ENCODE data around the gene BSN. TPM values are rescaled to one million over a fixed set of nuclear protein-coding genes. Genes with fewer than 3 reads are reported as not detected.

Gene BSN
- total RNA-seq, 4 donors from 2014 or later = 0.04 to 0.59 (median 0.15) TPM

DNA sequence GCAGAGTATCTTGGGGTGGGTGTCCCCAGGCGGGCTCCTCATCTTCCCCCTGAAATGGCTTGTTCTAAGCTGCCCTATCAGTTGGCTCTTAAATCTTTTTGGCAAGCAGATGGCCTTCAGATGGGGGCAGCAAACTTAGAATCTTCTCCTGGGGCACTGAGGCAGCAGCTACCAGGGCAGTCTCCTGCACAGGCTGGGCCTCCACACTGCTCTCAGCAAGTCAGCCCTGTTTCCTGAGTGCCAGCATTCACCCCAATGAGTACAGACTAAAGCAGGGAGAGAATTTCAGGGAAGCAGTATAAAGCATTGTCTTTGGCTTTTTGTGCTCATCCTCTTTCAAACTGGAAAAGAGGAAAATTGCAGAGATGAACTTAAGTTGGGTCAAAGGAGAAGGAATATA lies 68.8 kb downstream of the BSN start:
- Histone ChIP-seq H3K4me3 (no peak overlapping the region), H3K27ac (no peak overlapping the region), H3K27me3 (no peaks in the 10 kb centered on the region), H3K36me3 (no peaks in the 10 kb centered on the region), H3K4me1 (no peaks in the 10 kb centered on the region), H3K9me3 (no peaks in the 10 kb centered on the region)
- TF ChIP-seq CTCF (IDR thresholded peaks at IDR 0.05) = no peak
- no peak for TF ChIP-seq POLR2A (IDR thresholded peaks at IDR 0.05)
- no peak for TF ChIP-seq POLR2AphosphoS5 (IDR thresholded peaks at IDR 0.05)
- no peak for TF ChIP-seq EP300 (IDR thresholded peaks at IDR 0.05)
- WGBS = 83% methylated on average over 1 of the region's 1 CpG
- no peak for DNase-seq (ENCODE audit: low spot score in 2 of 2)

GRCh38 chr3:49625071-49625470 lies 70.8 kb downstream of the BSN start:
- H3K27me3 ChIP-seq = no peaks in the 10 kb centered on the region
- no peak overlapping the region for H3K27ac ChIP-seq
- peak in 1 of 2 donors; percentile 78 for DNase-seq (ENCODE audit: low spot score in 2 of 2)
- 87% methylated on average over 8 of the region's 13 CpGs for WGBS
- H3K4me3 ChIP-seq = no peak overlapping the region
- no peaks in the 10 kb centered on the region for H3K9me3 ChIP-seq
- H3K4me1 ChIP-seq = no peaks in the 10 kb centered on the region
- TF ChIP-seq POLR2A (IDR thresholded peaks at IDR 0.05) (no peak), EP300 (IDR thresholded peaks at IDR 0.05) (no peak), POLR2AphosphoS5 (IDR thresholded peaks at IDR 0.05) (no peak), CTCF (IDR thresholded peaks at IDR 0.05) (no peak)
- no peaks in the 10 kb centered on the region for H3K36me3 ChIP-seq

- TF ChIP-seq CTCF (IDR thresholded peaks at IDR 0.05) = no peak
- TF ChIP-seq POLR2A (IDR thresholded peaks at IDR 0.05) = no peak
- no peak for TF ChIP-seq POLR2AphosphoS5 (IDR thresholded peaks at IDR 0.05)
- no peak for TF ChIP-seq EP300 (IDR thresholded peaks at IDR 0.05)
- WGBS = 60% methylated on average over 8 of the region's 8 CpGs
- Histone ChIP-seq H3K4me1 (no peaks in the 10 kb centered on the region), H3K27ac (no peak overlapping the region), H3K9me3 (no peaks in the 10 kb centered on the region), H3K27me3 (no peaks in the 10 kb centered on the region), H3K4me3 (no peak overlapping the region), H3K36me3 (no peaks in the 10 kb centered on the region)
- no peak for DNase-seq (ENCODE audit: low spot score in 2 of 2)
These were observed 71.9 kb downstream of the BSN start for GRCh38 chr3:49626101-49626581.

GRCh38 chr3:49626796-49627195 lies 72.5 kb downstream of the BSN start:
- Histone ChIP-seq H3K36me3 (no peaks in the 10 kb centered on the region), H3K4me1 (no peaks in the 10 kb centered on the region), H3K27ac (no peak overlapping the region), H3K27me3 (no peaks in the 10 kb centered on the region), H3K9me3 (no peaks in the 10 kb centered on the region), H3K4me3 (no peak overlapping the region)
- WGBS = no CpG with 5 or more reads among the region's 1 CpG
- no peak for DNase-seq (ENCODE audit: low spot score in 2 of 2)
- no peak for TF ChIP-seq POLR2A (IDR thresholded peaks at IDR 0.05)
- no peak for TF ChIP-seq CTCF (IDR thresholded peaks at IDR 0.05)
- TF ChIP-seq POLR2AphosphoS5 (IDR thresholded peaks at IDR 0.05) = no peak
- no peak for TF ChIP-seq EP300 (IDR thresholded peaks at IDR 0.05)

DNA sequence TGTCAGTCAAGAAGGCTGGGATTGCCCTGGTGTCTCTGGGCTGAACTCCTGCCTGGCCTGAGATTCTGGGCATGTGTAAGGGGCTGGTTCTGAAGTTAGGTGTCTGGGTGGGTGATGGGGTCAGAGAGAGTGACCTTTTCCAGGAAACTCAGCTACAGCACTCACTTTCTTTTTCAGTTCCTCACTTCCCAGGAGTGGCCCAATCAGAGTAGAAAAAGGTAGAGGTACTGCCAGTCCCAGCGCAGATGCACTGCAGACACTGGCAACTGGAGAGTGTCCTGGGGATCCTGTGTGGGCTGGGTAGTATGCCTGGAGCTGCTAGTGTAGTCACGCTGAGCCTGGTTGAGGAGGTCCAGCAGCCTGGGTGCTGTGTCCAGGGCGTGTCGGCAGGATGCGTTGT lies 73.4 kb downstream of the BSN start:
- no peak overlapping the region for H3K27ac ChIP-seq
- H3K4me1 ChIP-seq = no peaks in the 10 kb centered on the region
- H3K9me3 ChIP-seq = no peaks in the 10 kb centered on the region
- no peak for TF ChIP-seq EP300 (IDR thresholded peaks at IDR 0.05)
- TF ChIP-seq CTCF (IDR thresholded peaks at IDR 0.05) = no peak
- TF ChIP-seq POLR2AphosphoS5 (IDR thresholded peaks at IDR 0.05) = no peak
- TF ChIP-seq POLR2A (IDR thresholded peaks at IDR 0.05) = no peak
- no peak for DNase-seq (ENCODE audit: low spot score in 2 of 2)
- H3K4me3 ChIP-seq = no peak overlapping the region
- no peaks in the 10 kb centered on the region for H3K36me3 ChIP-seq
- WGBS = 87% methylated on average over 5 of the region's 5 CpGs
- no peaks in the 10 kb centered on the region for H3K27me3 ChIP-seq

Measured in suprapubic skin (tissue), 4 donors.